G401 (cell line): ENCODE measurements around the gene UBE2E2. TPM values are rescaled to one million over a fixed set of nuclear protein-coding genes. Genes with fewer than 3 reads are reported as not detected.

Source experiments
- DNase-seq: peaks from one replicate; pipeline ENCODE4 v3.0.0-alpha.2; 2015; ENCODE audit warnings: low spot score
- in situ Hi-C: cut with HindIII; loops from 2 replicates; pipeline ENCODE4 v1.10.0; 2016; ENCODE audit warnings: low sequenced_read_pairs, mixed read lengths
- total RNA-seq: library from RNA; depleted of rRNA; stranded (reverse); fragments of >200 nt; shearing (Covaris generic); gene quantifications from 2 replicates; pipeline ENCODE4 v1.2.3, GENCODE V29; 2014

Gene UBE2E2
- total RNA-seq, 1 experiment from 2014 or later: not detected

GRCh38 chr3:23540600-23540999 is 337.5 kb downstream of the UBE2E2 start:
- DNase-seq: no peak
- in situ Hi-C loops: no loop called here

GRCh38 chr3:23542079-23542478 is 339.0 kb downstream of the UBE2E2 start:
- DNase-seq: no peak
- in situ Hi-C loops: no loop called here

GRCh38 chr3:23546181-23546580 is 343.1 kb downstream of the UBE2E2 start:
- no peak for DNase-seq

DNA sequence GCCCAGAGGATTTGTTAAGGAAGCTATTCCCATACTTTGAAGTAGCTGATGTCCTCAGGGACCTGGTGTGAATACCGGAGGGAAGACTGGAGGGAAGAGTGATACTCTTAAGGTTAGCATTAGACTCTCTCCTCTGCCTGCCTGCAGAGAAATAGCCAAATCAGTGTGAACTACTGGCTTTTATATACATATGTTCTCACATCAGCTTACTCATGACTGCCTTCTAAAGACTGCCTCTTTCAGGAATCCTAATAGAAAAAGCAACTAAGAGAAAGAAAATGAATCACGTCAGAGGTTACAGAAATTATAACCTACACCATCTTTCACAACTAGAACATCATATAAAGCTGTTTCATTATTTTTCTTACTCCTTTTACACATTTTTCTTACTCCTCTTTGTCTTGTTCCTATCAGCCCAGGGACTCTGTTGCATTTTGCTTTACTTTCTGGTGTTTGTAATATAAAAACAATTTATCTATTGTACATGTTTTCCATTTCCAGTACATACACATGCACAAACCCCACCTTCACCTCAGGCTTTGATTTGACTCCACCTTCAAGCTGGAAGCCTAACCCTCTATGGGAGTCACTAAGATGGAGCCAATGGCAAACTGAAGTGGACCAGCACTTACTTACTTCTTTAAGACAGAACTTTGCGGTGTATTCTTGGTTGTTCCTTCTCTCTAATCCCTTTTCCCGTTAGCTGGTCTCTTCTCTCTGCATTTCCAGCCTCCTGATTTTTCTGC is 345.0 kb downstream of the UBE2E2 start:
- DNase-seq: no peak
- in situ Hi-C loops: no loop called here

More at GRCh38 chr3:23546181-23546580, 343.1 kb downstream of the UBE2E2 start:
- in situ Hi-C loops: no loop called here

DNA sequence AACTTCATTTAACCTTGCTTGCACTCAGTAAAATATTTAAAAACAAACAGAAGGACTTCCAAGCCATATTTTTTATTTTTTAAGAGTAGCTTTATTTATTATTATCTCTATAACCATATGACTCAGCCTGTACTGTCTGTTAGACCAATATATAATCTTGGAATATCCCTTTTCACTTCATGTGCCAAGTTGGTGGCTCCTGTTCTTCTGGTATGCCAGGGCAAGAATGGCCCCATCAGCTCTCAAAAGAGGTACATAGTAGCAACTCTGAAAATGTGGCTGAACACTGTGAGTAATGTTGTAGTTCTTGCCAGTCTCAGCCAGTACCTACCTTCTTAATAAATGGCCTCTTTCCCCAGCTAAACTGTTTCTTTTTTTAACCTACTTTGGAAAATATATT is 345.6 kb downstream of the UBE2E2 start:
- DNase-seq: no peak
- in situ Hi-C loops: no loop called here

- in situ Hi-C loops: no loop called here
- DNase-seq: no peak
These were observed 346.2 kb downstream of the UBE2E2 start for GRCh38 chr3:23549148-23549910.

- DNase-seq: no peak
- in situ Hi-C loops: no loop called here
These were observed 347.3 kb downstream of the UBE2E2 start for GRCh38 chr3:23550402-23550801.

GRCh38 chr3:23552506-23552905 is 349.4 kb downstream of the UBE2E2 start:
- no peak for DNase-seq
- in situ Hi-C loops: no loop called here

- no peak for DNase-seq
- in situ Hi-C loops: no loop called here
These were observed 350.2 kb downstream of the UBE2E2 start for GRCh38 chr3:23553353-23553752.

DNA sequence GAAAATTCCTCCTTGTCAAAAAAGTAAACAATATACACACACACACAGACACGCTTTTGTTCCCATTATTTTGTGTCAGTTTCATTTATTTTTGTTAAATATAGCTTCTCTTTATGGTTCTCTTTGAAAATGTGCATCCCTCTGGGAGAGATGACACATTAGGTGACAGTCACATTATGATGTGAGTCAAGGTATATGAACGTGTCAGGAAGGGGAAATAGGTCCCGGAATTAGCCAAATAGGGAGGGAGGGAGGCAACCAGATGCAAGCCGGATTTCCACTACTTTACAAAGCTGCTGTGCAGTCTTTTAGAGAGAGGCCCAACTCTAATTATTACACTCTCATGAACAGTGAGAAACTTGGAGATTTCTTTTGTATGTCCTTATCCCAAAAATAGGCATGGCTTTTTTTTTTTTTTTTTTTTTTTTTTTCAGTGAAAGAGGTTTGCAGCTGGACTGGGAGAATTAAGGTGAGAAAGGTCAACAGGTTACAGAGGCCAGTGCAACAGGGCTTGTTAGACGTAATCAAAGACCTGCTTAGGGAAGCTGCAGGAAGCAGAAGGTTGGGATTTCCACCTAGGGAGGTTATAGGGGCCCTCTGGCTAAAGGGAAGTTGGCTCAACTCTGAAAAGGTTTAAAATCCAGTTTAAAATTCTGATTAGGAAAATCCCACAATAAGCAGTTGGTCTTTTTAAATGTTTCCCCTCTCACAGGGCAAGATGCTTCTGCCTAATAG is 362.1 kb downstream of the UBE2E2 start:
- DNase-seq: no peak
- in situ Hi-C loops: no loop called here

- in situ Hi-C loops: no loop called here
- DNase-seq: no peak
These were observed 363.4 kb downstream of the UBE2E2 start for GRCh38 chr3:23566499-23566898.

DNA sequence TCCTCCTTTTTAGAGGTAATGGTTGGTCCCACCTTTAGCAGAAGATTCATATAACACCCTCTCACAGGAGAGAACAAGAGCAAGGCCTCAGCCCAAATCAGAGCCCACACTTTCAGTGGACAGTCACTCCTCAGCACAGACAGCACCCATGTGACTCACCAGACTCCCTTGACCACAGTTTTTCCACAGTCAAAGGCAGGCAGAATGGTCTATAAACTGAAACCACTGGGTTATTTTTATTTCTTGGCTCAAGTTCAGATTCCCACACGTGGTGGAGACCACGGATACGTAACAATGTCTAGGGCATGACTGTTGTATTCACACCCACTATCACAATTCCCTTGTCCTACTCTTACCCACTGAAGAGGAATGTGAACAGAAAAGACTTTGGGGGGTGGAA is 364.8 kb downstream of the UBE2E2 start:
- DNase-seq: no peak
- in situ Hi-C loops: no loop called here

- no peak for DNase-seq
- in situ Hi-C loops: no loop called here
These were observed 370.7 kb downstream of the UBE2E2 start for GRCh38 chr3:23573827-23574226.

GRCh38 chr3:23574822-23575315 is 371.7 kb downstream of the UBE2E2 start:
- no peak for DNase-seq

GRCh38 chr3:23575697-23576096 is 372.6 kb downstream of the UBE2E2 start:
- no peak for DNase-seq
- in situ Hi-C loops: no loop called here

More at GRCh38 chr3:23574822-23575315, 371.7 kb downstream of the UBE2E2 start:
- in situ Hi-C loops: no loop called here

GRCh38 chr3:23576379-23576959 is 373.3 kb downstream of the UBE2E2 start:
- no peak for DNase-seq
- in situ Hi-C loops: no loop called here

DNA sequence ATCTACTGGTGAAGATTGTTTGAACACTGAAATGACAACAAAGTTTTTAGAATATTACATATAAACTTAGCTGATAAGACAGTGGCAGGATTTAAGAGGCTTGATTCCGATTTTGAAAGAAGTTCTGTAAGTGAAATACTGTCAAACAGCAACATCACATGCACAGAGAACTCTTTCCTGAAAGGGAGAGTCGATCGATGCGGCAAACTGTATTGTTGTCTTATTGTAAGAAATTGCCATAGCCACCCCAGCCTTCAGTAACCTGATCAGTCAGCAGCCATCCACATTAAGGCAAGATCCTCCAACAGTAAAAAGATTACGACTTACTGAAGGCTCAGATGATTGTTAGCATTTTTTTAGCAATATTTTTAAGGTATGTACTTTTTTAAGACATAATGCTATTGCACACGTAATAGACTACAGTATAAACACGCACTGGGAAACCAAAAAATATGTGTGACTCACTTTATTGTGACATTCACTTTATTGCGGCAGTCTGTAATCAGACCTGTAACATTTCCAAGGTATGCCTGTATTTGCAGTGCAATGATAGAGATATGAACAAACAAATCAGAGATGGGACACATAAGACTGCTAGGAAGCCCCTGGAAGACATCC is 377.1 kb downstream of the UBE2E2 start:
- in situ Hi-C loops: no loop called here
- DNase-seq: no peak

DNA sequence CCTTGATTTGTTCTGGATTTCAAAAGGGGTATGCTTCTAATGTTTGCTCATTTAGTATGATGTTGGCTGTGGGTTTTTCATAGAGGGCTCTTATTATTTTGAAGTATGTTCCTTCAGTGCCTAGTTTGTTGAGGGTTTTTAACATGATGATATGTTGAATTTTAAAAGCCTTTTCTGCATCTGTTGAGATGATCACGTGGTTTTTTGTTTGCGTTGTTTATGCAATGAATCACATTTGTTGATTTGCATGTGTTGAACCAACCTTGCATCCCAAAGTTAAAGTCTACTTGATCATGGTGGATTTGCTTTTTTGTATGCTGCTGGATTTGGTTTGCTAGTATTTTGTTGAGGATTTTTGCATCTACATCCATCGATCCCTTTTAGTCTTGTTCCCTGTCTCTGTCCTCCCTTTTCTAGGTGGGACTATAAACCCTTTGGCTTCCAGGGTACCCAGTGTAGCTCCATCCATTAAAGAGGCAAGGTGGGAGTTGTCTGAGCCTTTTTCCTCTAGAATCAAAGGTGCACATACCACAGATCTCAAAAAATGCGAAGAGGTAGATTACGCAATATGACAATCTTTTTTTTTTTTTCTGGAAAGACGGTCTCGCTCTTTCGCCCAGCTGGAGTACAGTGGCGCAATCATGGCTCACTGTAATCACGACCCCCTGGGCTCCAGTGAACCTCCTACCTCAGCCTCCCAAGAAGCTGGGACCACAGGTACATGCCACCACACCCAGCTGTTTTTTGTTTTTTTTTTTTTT is 381.0 kb downstream of the UBE2E2 start:
- no peak for DNase-seq
- in situ Hi-C loops: no loop called here
